ENCODE results near the gene PLPP2.

- TF ChIP-seq ELF1 (CRISPR knock-in tag; IDR thresholded peaks at IDR 0.05) (no peak), NFAT5 (CRISPR knock-in tag; IDR thresholded peaks at IDR 0.05) (no peak), RERE (CRISPR knock-in tag; IDR thresholded peaks at IDR 0.05; ENCODE audit: low read depth) (no peak), HDAC6 (IDR thresholded peaks at IDR 0.05; ENCODE audit: low read depth, low read length) (no peak), FIP1L1 (IDR thresholded peaks at IDR 0.05; ENCODE audit: borderline replicate concordance, insufficient read depth, low read depth, low read length) (no peak), PAWR (CRISPR knock-in tag; IDR thresholded peaks at IDR 0.05; ENCODE audit: borderline replicate concordance) (no peak), RXRA (CRISPR knock-in tag; IDR thresholded peaks at IDR 0.05) (no peak), CREB1 (IDR thresholded peaks at IDR 0.05) (no peak), CREB1 (CRISPR knock-in tag; IDR thresholded peaks at IDR 0.05) (no peak), ZNF629 (CRISPR knock-in tag; conservative IDR thresholded peaks at IDR 0.05) (no peak), SP2 (CRISPR knock-in tag; IDR thresholded peaks at IDR 0.05) (no peak), ZBTB21 (CRISPR knock-in tag; IDR thresholded peaks at IDR 0.05) (no peak)
These were observed 13.5 kb downstream of the PLPP2 start for GRCh38 chr19:277581-278165.
